Transverse colon (tissue), 3 donors: Measurements from ENCODE around the gene TAS2R20.

Experiments used
- POLR2A ChIP-seq: fragments of 450-650 bp; IDR thresholded peaks from one replicate; pipeline ENCODE4 v1.6.1; 2016; ENCODE audit warnings: antibody characterized with exemption, mild to moderate bottlenecking, moderate library complexity
- TF ChIP-seq, protein P1 (sequence below), 5 experiments: fragments of 200-600 bp in 3 of 5; fragments of 450-650 bp in 2 of 5; sonication (generic) in 3 of 5; IDR thresholded peaks; 1 replicate in 2 of 5; 2 replicates in 3 of 5; pipeline ENCODE4 v1.5.1; 2016 to 2017; ENCODE audit warnings: antibody characterized with exemption in 5 of 5, inconsistent platforms in 3 of 5, mild to moderate bottlenecking in 2 of 5, moderate library complexity in 1 of 5

DNA sequence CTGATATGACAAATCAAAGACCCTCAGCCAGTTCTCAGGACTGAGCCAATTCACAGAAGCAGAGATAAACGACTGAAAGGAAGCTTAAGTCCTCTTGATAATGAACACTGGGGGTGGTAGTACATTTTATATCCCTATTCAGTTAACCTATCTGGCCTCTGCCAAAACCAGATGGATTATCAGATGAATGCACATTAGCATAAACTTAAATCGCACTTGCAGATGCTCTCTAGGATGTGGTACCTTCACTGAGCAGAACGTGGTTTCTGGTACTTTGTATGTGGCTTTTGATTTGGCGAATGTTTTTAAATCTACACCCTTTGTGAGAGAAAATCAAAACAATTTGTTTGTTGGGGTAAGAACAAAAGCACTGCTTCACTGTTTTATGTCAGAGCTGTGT is 37.9 kb downstream of the TAS2R20 start:
- TF ChIP-seq, protein P1, sequence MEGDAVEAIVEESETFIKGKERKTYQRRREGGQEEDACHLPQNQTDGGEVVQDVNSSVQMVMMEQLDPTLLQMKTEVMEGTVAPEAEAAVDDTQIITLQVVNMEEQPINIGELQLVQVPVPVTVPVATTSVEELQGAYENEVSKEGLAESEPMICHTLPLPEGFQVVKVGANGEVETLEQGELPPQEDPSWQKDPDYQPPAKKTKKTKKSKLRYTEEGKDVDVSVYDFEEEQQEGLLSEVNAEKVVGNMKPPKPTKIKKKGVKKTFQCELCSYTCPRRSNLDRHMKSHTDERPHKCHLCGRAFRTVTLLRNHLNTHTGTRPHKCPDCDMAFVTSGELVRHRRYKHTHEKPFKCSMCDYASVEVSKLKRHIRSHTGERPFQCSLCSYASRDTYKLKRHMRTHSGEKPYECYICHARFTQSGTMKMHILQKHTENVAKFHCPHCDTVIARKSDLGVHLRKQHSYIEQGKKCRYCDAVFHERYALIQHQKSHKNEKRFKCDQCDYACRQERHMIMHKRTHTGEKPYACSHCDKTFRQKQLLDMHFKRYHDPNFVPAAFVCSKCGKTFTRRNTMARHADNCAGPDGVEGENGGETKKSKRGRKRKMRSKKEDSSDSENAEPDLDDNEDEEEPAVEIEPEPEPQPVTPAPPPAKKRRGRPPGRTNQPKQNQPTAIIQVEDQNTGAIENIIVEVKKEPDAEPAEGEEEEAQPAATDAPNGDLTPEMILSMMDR (IDR thresholded peaks at IDR 0.05) = no peak
- TF ChIP-seq POLR2A = no peak
